DND-41 (cell line): ENCODE data around the gene ACBD6.
A peak's percentile ranks its signal among the peaks of the same experiment; 100 is the strongest.

ENCODE experiments used
- ATAC-seq: fragments of 200-7000 bp; cut with Tn5 transposase; 3 replicates; pipeline ENCODE4 v1.9.1; 2021; ENCODE audit warnings: low read depth; ENCODE audit not compliant: insufficient read depth
- DNase-seq: peaks from one replicate; pipeline ENCODE4 v3.0.0-alpha.2; 2020
- H2AFZ ChIP-seq: 2 replicates; pipeline ENCODE4 v1.6.0; 2012; ENCODE audit warnings: low read depth, low read length
- H3K27ac ChIP-seq: 2 replicates; pipeline ENCODE4 v1.5.1; 2012; ENCODE audit warnings: low read length, inconsistent platforms
- H3K27me3 ChIP-seq: fragments of 200-600 bp; sonication (generic); 2 replicates; pipeline ENCODE4 v1.6.0; 2012; ENCODE audit warnings: low read length, mild to moderate bottlenecking, inconsistent platforms; ENCODE audit not compliant: insufficient read depth, poor library complexity
- H3K36me3 ChIP-seq: 2 replicates; pipeline ENCODE4 v1.5.1; 2012; ENCODE audit warnings: low read length, inconsistent platforms; ENCODE audit not compliant: insufficient read depth
- H3K4me1 ChIP-seq: 2 replicates; pipeline ENCODE4 v1.5.1; 2012; ENCODE audit warnings: mild to moderate bottlenecking, low read length; ENCODE audit not compliant: insufficient read depth
- H3K4me2 ChIP-seq: 2 replicates; pipeline ENCODE4 v1.6.0; 2012; ENCODE audit warnings: mild to moderate bottlenecking, moderate library complexity, low read length, inconsistent platforms; ENCODE audit not compliant: insufficient read depth
- H3K4me3 ChIP-seq, 2 experiments: fragments of 200-600 bp in 1 of 2; shearing (Covaris generic) in 1 of 2; 2 replicates each; pipeline ENCODE4 v1.5.1; 2012 to 2016; ENCODE audit warnings: inconsistent platforms in 2 of 2, low read length in 2 of 2, mild to moderate bottlenecking in 2 of 2, low read depth in 1 of 2, moderate library complexity in 1 of 2
- H3K79me2 ChIP-seq: 2 replicates; pipeline ENCODE4 v1.6.0; 2012; ENCODE audit warnings: low read length, inconsistent platforms; ENCODE audit not compliant: insufficient read depth
- H3K9ac ChIP-seq: 2 replicates; pipeline ENCODE4 v1.6.0; 2012; ENCODE audit warnings: low read depth, mild to moderate bottlenecking, inconsistent platforms, low read length, moderate library complexity
- H3K9me3 ChIP-seq: 2 replicates; pipeline ENCODE4 v1.5.1; 2012; ENCODE audit warnings: low read length, moderate library complexity, mild to moderate bottlenecking, inconsistent platforms; ENCODE audit not compliant: insufficient read depth, severe bottlenecking
- H4K20me1 ChIP-seq: 2 replicates; pipeline ENCODE4 v1.6.0; 2012; ENCODE audit warnings: low read length; ENCODE audit not compliant: insufficient read depth
- CTCF ChIP-seq: IDR thresholded peaks from 2 replicates; pipeline ENCODE4 v1.5.1; 2012; ENCODE audit warnings: borderline replicate concordance, low read length, moderate library complexity, mild to moderate bottlenecking; ENCODE audit not compliant: poor library complexity, severe bottlenecking; ENCODE audit errors: extremely low read depth
- EZH2 ChIP-seq: IDR thresholded peaks from 3 replicates; pipeline ENCODE4 v1.6.1; 2012; ENCODE audit warnings: borderline replicate concordance, low read depth, mild to moderate bottlenecking, moderate library complexity, low read length, inconsistent platforms; ENCODE audit not compliant: severe bottlenecking

ACBD6 gene

DNA sequence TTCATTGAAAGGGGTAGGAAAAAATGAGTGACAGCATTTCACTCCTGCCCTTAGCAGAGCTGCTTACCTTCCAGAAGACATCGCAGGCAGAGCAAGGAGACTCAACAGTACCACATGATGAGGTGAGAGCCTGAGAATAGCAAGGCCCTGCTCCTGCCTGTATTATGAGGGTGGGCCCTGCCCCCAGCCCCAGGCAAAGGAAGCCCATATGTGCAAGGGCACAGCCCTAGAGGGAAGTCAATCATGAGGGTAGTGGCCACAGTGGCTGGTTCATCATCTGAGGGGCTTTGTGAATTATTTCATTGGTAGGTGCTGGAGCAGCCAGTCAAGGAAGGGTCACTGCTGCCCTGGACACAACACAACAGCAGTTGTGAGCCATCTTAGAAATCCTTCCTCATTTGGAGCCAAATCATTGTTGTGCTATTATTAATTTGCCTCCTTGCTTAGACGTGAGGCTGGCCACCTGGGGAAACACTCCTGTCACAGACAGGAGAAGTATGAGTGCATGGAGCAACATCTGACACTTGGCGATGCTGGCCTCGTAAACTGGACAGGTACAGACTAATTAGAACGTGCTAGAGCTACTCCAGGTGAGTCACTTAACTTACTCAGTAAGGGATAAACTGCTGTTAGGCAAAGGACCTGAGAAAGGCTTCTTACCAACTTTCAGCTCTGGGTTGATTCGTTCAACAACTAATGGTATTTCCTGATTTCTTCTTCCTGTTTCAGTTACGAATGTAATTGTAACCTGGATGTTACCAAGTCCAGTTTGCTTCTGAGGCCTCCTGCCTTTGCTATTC lies 22.7 kb upstream of the ACBD6 start:
- Histone ChIP-seq H3K4me2 (no peak overlapping the region), H3K27me3 (no peaks in the 10 kb centered on the region), H3K4me3 (no peak overlapping the region), H4K20me1 (no peaks in the 10 kb centered on the region), H3K36me3 (no peaks in the 10 kb centered on the region), H3K79me2 (no peaks in the 10 kb centered on the region), H2AFZ (0 out of 2 replicates have a peak overlapping the region, but pooled peaks have one; percentile 1), H3K27ac (no peak overlapping the region), H3K9ac (no peak overlapping the region), H3K4me1 (no peaks in the 10 kb centered on the region), H3K9me3 (no peaks in the 10 kb centered on the region)
- DNase-seq (no peak), ATAC-seq (no peak)
- TF ChIP-seq EZH2 (no peak), CTCF (no peak)

DNA sequence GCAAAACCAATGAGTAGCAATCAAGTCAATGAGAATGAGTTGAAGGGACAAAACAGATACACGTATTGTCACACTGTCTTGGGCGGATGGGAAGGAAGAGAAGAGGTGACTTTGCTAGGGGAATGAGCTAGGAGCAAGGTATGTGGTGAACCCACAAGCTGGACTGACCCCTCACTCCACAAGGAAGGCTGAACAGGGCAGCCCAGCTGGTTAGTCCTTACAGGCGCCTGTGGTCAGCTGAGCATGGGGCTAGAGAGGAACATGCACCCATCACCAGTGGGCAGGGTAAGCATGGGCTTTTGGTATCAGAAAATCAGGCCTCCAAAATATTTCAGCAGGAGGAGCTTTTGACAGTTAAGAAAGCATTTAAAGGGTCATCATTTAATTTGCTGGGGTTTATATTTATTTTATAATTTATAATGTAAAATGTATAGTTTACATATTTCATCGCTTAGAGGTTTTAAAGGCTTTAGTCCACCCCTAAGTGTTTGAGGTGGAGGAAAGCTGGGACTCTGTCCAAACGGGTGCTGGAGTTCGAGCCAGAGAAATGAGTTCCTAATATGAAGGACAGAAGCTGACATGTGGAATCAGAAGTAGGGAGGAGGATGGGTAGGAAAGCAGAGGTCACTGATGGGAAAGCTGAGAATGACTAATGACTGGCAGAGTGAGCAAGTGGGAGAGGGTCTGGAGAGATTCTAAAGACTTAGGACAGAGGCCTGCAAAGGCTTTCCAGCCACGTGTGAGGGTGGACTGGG lies 22.0 kb upstream of the ACBD6 start:
- Histone ChIP-seq H3K27me3 (no peaks in the 10 kb centered on the region), H3K4me2 (no peak overlapping the region), H3K4me3 (no peak overlapping the region), H3K36me3 (no peaks in the 10 kb centered on the region), H4K20me1 (no peaks in the 10 kb centered on the region), H3K27ac (no peak overlapping the region), H3K9ac (no peak overlapping the region), H2AFZ (no peak overlapping the region), H3K4me1 (no peaks in the 10 kb centered on the region), H3K9me3 (no peaks in the 10 kb centered on the region), H3K79me2 (no peaks in the 10 kb centered on the region)
- TF ChIP-seq EZH2 (no peak), CTCF (no peak)
- ATAC-seq (no peak), DNase-seq (no peak)

DNA sequence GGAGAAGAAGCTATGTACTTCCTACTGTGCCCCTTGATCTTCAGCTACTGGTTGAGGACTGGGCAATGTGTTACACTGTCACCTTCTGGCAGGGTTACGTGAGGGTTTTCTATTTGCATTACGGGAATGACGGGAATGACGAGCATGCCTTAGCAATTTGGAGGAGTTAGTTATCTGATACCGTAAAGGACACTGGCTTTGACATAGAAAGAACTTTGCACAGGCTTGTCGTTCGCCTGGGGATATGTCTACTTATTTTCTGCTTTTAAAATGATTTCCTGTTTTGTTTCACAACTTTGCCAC lies 19.8 kb upstream of the ACBD6 start:
- no peak for DNase-seq
- Histone ChIP-seq H4K20me1 (no peaks in the 10 kb centered on the region), H3K4me1 (no peaks in the 10 kb centered on the region), H3K9ac (no peak overlapping the region), H3K4me2 (no peak overlapping the region), H3K79me2 (no peaks in the 10 kb centered on the region), H2AFZ (no peak overlapping the region), H3K36me3 (no peaks in the 10 kb centered on the region), H3K4me3 (no peak overlapping the region), H3K27ac (no peak overlapping the region), H3K9me3 (no peaks in the 10 kb centered on the region), H3K27me3 (no peaks in the 10 kb centered on the region)
- ATAC-seq, result no peak
- TF ChIP-seq EZH2 (no peak), CTCF (no peak)
